ENCODE results near the gene OR10G3. TPM values are rescaled to one million over a fixed set of nuclear protein-coding genes. Genes with fewer than 3 reads are reported as not detected.

Gene OR10G3
- total and polyA plus RNA-seq, 2 of the 13 experiments (the other 11 are each of a cell fraction or from before 2014, with no cell fraction given) = not detected

GRCh38 chr14:21528381-21529348 lies 51.2 kb downstream of the OR10G3 start (continued):
- TF ChIP-seq KIAA2018 (CRISPR knock-in tag; IDR thresholded peaks at IDR 0.05; ENCODE audit: borderline replicate concordance) (no peak), XRCC5 (optimal IDR thresholded peaks at IDR 0.05; ENCODE audit: low read length) (no peak), JDP2 (CRISPR knock-in tag; IDR thresholded peaks at IDR 0.05; ENCODE audit: borderline replicate concordance) (no peak), ZNF337 (CRISPR knock-in tag; IDR thresholded peaks at IDR 0.05; ENCODE audit: borderline replicate concordance, low read depth) (no peak), ZNF841 (CRISPR knock-in tag; IDR thresholded peaks at IDR 0.05; ENCODE audit: borderline replicate concordance) (no peak), ZNF569 (CRISPR knock-in tag; IDR thresholded peaks at IDR 0.05; ENCODE audit: borderline replicate concordance) (no peak), CTCF (CRISPR knock-in tag; IDR thresholded peaks at IDR 0.05) (no peak), RFX1 (IDR thresholded peaks at IDR 0.05) (no peak), ZNF691 (CRISPR knock-in tag; IDR thresholded peaks at IDR 0.05; ENCODE audit: borderline replicate concordance, low read depth) (peak; percentile 74; the same call in 1 of the 2 replicates), MAZ (IDR thresholded peaks at IDR 0.05; ENCODE audit: borderline replicate concordance, low read depth, low read length) (no peak), MAZ (CRISPR knock-in tag; IDR thresholded peaks at IDR 0.05; ENCODE audit: low read depth) (no peak; the same call in 1 of the 2 replicates), NPAS2 (CRISPR knock-in tag; IDR thresholded peaks at IDR 0.05; ENCODE audit: borderline replicate concordance) (no peak), ZSCAN31 (CRISPR knock-in tag; IDR thresholded peaks at IDR 0.05; ENCODE audit: low read depth) (no peak), SIX4 (CRISPR knock-in tag; IDR thresholded peaks at IDR 0.05) (peak; percentile 90), ZNF720 (CRISPR knock-in tag; IDR thresholded peaks at IDR 0.05) (no peak), ZBTB37 (CRISPR knock-in tag; IDR thresholded peaks at IDR 0.05) (no peak)

Measured in HepG2 (cell line).